Mesenchymal stem cell (in vitro differentiated cells and primary cell): ENCODE results near the gene LRRC36.

ENCODE experiments used
- DNase-seq: peaks from one replicate; pipeline ENCODE4 v3.0.0-alpha.2; 2013
- H2AFZ ChIP-seq: one replicate; pipeline ENCODE4 v1.6.1; 2013; ENCODE audit warnings: low read depth, mild to moderate bottlenecking, control low read depth, inconsistent platforms, low read length, moderate library complexity
- H2AK5ac ChIP-seq: 2 replicates; pipeline ENCODE4 v1.6.1; 2013; ENCODE audit warnings: low read length, moderate library complexity, mild to moderate bottlenecking, inconsistent platforms; ENCODE audit not compliant: severe bottlenecking
- H2BK120ac ChIP-seq: one replicate; pipeline ENCODE4 v1.6.1; 2013; ENCODE audit warnings: low read depth, mild to moderate bottlenecking, inconsistent platforms, low read length, moderate library complexity
- H2BK12ac ChIP-seq, 2 experiments: one replicate each; pipeline ENCODE4 v1.6.1; 2013; ENCODE audit warnings: inconsistent platforms in 2 of 2, low read length in 2 of 2, mild to moderate bottlenecking in 2 of 2, moderate library complexity in 2 of 2, control low read depth in 1 of 2
- H2BK15ac ChIP-seq: one replicate; pipeline ENCODE4 v1.6.1; 2013; ENCODE audit warnings: mild to moderate bottlenecking, low read depth, inconsistent platforms; ENCODE audit not compliant: poor library complexity, severe bottlenecking
- H2BK5ac ChIP-seq: 2 replicates; pipeline ENCODE4 v1.6.1; 2013; ENCODE audit warnings: low read depth, mild to moderate bottlenecking, low read length, control low read depth, inconsistent platforms; ENCODE audit not compliant: poor library complexity, severe bottlenecking
- H3K14ac ChIP-seq, 2 experiments: one replicate each; pipeline ENCODE4 v1.6.1; 2013; ENCODE audit warnings: inconsistent platforms in 2 of 2, low read length in 2 of 2, control low read depth in 1 of 2, mild to moderate bottlenecking in 1 of 2, moderate library complexity in 1 of 2
- H3K18ac ChIP-seq, 2 experiments: one replicate each; pipeline ENCODE4 v1.6.1; 2013; ENCODE audit warnings: inconsistent platforms in 2 of 2, low read length in 2 of 2, control low read depth in 1 of 2, low read depth in 1 of 2, mild to moderate bottlenecking in 1 of 2
- H3K23ac ChIP-seq, 2 experiments: one replicate each; pipeline ENCODE4 v1.6.1; 2013; ENCODE audit warnings: inconsistent platforms in 2 of 2, low read length in 2 of 2, mild to moderate bottlenecking in 2 of 2, moderate library complexity in 2 of 2, control low read depth in 1 of 2
- H3K27ac ChIP-seq: 2 replicates; pipeline ENCODE4 v1.5.1; 2013; ENCODE audit warnings: mild to moderate bottlenecking, moderate library complexity, low read length, control low read depth, inconsistent platforms; ENCODE audit not compliant: poor library complexity, severe bottlenecking
- H3K27me3 ChIP-seq, 2 experiments: 2 replicates each; pipeline versions ENCODE4 v1.6.1 to v1.7.0; 2013; ENCODE audit warnings: low read length in 2 of 2, mild to moderate bottlenecking in 2 of 2, moderate library complexity in 2 of 2, control low read depth in 1 of 2, inconsistent platforms in 1 of 2; ENCODE audit not compliant: control insufficient read depth in 1 of 2, insufficient read depth in 1 of 2
- H3K36me3 ChIP-seq, 2 experiments: 2 replicates each; pipeline versions ENCODE4 v1.6.1 to v1.7.0; 2013; ENCODE audit warnings: low read length in 2 of 2, control low read depth in 1 of 2, inconsistent platforms in 1 of 2, low read depth in 1 of 2, mild to moderate bottlenecking in 1 of 2; ENCODE audit not compliant: insufficient read depth in 2 of 2, control insufficient read depth in 1 of 2
- H3K4ac ChIP-seq, 2 experiments: one replicate each; pipeline ENCODE4 v1.6.1; 2013; ENCODE audit warnings: inconsistent platforms in 2 of 2, low read length in 2 of 2, mild to moderate bottlenecking in 2 of 2, moderate library complexity in 2 of 2, control low read depth in 1 of 2, low read depth in 1 of 2
- H3K4me1 ChIP-seq: 2 replicates; pipeline ENCODE4 v1.6.1; 2013; ENCODE audit warnings: low read depth, low read length, control low read depth; ENCODE audit not compliant: control insufficient read depth, insufficient read depth
- H3K4me2 ChIP-seq: 2 replicates; pipeline ENCODE4 v1.6.1; 2013; ENCODE audit warnings: low read length, mild to moderate bottlenecking, inconsistent platforms; ENCODE audit not compliant: poor library complexity, severe bottlenecking
- H3K4me3 ChIP-seq, 2 experiments: 2 replicates each; pipeline versions ENCODE4 v1.5.1 to v1.7.0; 2013; ENCODE audit warnings: low read length in 2 of 2, mild to moderate bottlenecking in 2 of 2, control low read depth in 1 of 2, low read depth in 1 of 2; ENCODE audit not compliant: insufficient read depth in 1 of 2
- H3K79me1 ChIP-seq: replicated peaks from 2 replicates; pipeline ENCODE4 v1.6.1; 2013; ENCODE audit warnings: mild to moderate bottlenecking, control low read depth, low read length, inconsistent platforms; ENCODE audit not compliant: poor library complexity, severe bottlenecking
- H3K9ac ChIP-seq: 2 replicates; pipeline ENCODE4 v1.7.0; 2013; ENCODE audit warnings: mild to moderate bottlenecking, low read length, moderate library complexity
- H3K9me3 ChIP-seq: 2 replicates; pipeline ENCODE4 v1.7.0; 2013; ENCODE audit warnings: mild to moderate bottlenecking, low read length; ENCODE audit not compliant: control insufficient read depth
- H4K8ac ChIP-seq: one replicate; pipeline ENCODE4 v1.6.1; 2013; ENCODE audit warnings: inconsistent platforms, mild to moderate bottlenecking, low read length, moderate library complexity
- H4K91ac ChIP-seq: one replicate; pipeline ENCODE4 v1.6.1; 2013; ENCODE audit warnings: mild to moderate bottlenecking, low read length, inconsistent platforms
- WGBS: methylation state at CpG from one replicate; pipeline ENCODE4 v1.1.7; 2013; ENCODE audit warnings: mixed read lengths; 5-methylcytosine and 5-hydroxymethylcytosine counted together

Gene LRRC36

GRCh38 chr16:67296420-67296819 lies 30.2 kb upstream of the LRRC36 start:
- H3K23ac ChIP-seq, result no peak overlapping the region
- no peak overlapping the region for H3K9ac ChIP-seq
- no peak overlapping the region for H2AK5ac ChIP-seq
- H3K4me2 ChIP-seq, result no peak overlapping the region
- H2BK15ac ChIP-seq, result no peak overlapping the region
- peaks cover 0 to 53% of the 10 kb centered on the region in 2 experiments for H3K27me3 ChIP-seq
- H3K9me3 ChIP-seq, result no peaks in the 10 kb centered on the region
- no peak overlapping the region for H3K18ac ChIP-seq
- H2BK12ac ChIP-seq, result peak overlapping the region in 1 of 2 experiments; percentile 69
- peak overlapping the region; percentile 5 for H4K8ac ChIP-seq
- H2BK120ac ChIP-seq, result no peak overlapping the region
- no peak overlapping the region for H3K4ac ChIP-seq
- H3K4me3 ChIP-seq, result no peak overlapping the region
- no peak overlapping the region for H3K27ac ChIP-seq
- DNase-seq, result peak; percentile 80
- no peak overlapping the region for H2AFZ ChIP-seq
- H3K36me3 ChIP-seq, result peaks cover 0 to 11% of the 10 kb centered on the region in 2 experiments
- peaks cover 2% of the 10 kb centered on the region for H3K4me1 ChIP-seq
- WGBS, result 0% methylated on average over 1 of the region's 3 CpGs
- no peaks in the 10 kb centered on the region for H3K79me1 ChIP-seq
- no peak overlapping the region for H3K14ac ChIP-seq
- H2BK5ac ChIP-seq, result no peak overlapping the region
- H4K91ac ChIP-seq, result peak overlapping the region; percentile 56

GRCh38 chr16:67298277-67298676 lies 28.3 kb upstream of the LRRC36 start:
- Histone ChIP-seq H3K23ac (no peak overlapping the region), H3K79me1 (no peaks in the 10 kb centered on the region), H3K4me1 (peaks cover 4% of the 10 kb centered on the region), H3K18ac (peak overlapping the region in 1 of 2 experiments; percentile 55), H2AK5ac (no peak overlapping the region), H3K9me3 (no peaks in the 10 kb centered on the region), H3K27me3 (peaks cover 0 to 42% of the 10 kb centered on the region in 2 experiments), H3K4ac (no peak overlapping the region), H2BK120ac (no peak overlapping the region), H2AFZ (no peak overlapping the region), H2BK15ac (no peak overlapping the region), H3K14ac (no peak overlapping the region), H3K36me3 (no peaks in the 10 kb centered on the region), H4K8ac (no peak overlapping the region), H3K27ac (no peak overlapping the region), H3K4me2 (no peak overlapping the region), H3K4me3 (no peak overlapping the region), H3K9ac (no peak overlapping the region), H4K91ac (no peak overlapping the region), H2BK12ac (peak overlapping the region in 1 of 2 experiments; percentile 37), H2BK5ac (no peak overlapping the region)
- DNase-seq, result no peak
- 97% methylated on average over 8 of the region's 9 CpGs for WGBS

- Histone ChIP-seq H3K36me3 (no peaks in the 10 kb centered on the region), H3K14ac (no peak overlapping the region), H4K8ac (no peak overlapping the region), H2BK5ac (no peak overlapping the region), H3K4ac (no peak overlapping the region), H3K9ac (no peak overlapping the region), H4K91ac (no peak overlapping the region), H2AK5ac (no peak overlapping the region), H2BK120ac (no peak overlapping the region), H3K18ac (no peak overlapping the region), H3K9me3 (no peaks in the 10 kb centered on the region), H3K27ac (no peak overlapping the region), H3K4me1 (peaks cover 4% of the 10 kb centered on the region), H3K23ac (no peak overlapping the region), H3K79me1 (no peaks in the 10 kb centered on the region), H3K27me3 (peaks cover 0 to 32% of the 10 kb centered on the region in 2 experiments), H3K4me3 (no peak overlapping the region), H2BK15ac (no peak overlapping the region), H2AFZ (no peak overlapping the region), H2BK12ac (no peak overlapping the region), H3K4me2 (no peak overlapping the region)
- 94% methylated on average over 15 of the region's 15 CpGs for WGBS
- no peak for DNase-seq
Observed at GRCh38 chr16:67299269-67299668, 27.3 kb upstream of the LRRC36 start.

- Histone ChIP-seq H3K4me1 (peaks cover 4% of the 10 kb centered on the region), H2BK5ac (no peak overlapping the region), H3K79me1 (no peaks in the 10 kb centered on the region), H2AFZ (no peak overlapping the region), H3K4me2 (no peak overlapping the region), H3K18ac (peak overlapping the region in 1 of 2 experiments; percentile 37), H3K9ac (peak overlapping the region; percentile 36), H3K27me3 (peaks cover 0 to 20% of the 10 kb centered on the region in 2 experiments), H3K23ac (no peak overlapping the region), H2BK15ac (no peak overlapping the region), H3K36me3 (no peaks in the 10 kb centered on the region), H2AK5ac (no peak overlapping the region), H3K4me3 (no peak overlapping the region), H4K91ac (peak overlapping the region; percentile 6), H3K27ac (no peak overlapping the region), H3K14ac (no peak overlapping the region), H4K8ac (no peak overlapping the region), H2BK120ac (no peak overlapping the region), H3K9me3 (no peaks in the 10 kb centered on the region), H2BK12ac (peak overlapping the region in 1 of 2 experiments; percentile 42), H3K4ac (no peak overlapping the region)
- no peak for DNase-seq
- 86% methylated on average over 7 of the region's 11 CpGs for WGBS
Observed at GRCh38 chr16:67301080-67301782, 25.4 kb upstream of the LRRC36 start.
